ENCODE results near the gene TUBD1.
"Not testable (repeated sequence)": the region's sequence is repeated elsewhere in the genome, so short reads cannot be mapped to it uniquely, and the experiment has no call there.

Gene TUBD1, protein sequence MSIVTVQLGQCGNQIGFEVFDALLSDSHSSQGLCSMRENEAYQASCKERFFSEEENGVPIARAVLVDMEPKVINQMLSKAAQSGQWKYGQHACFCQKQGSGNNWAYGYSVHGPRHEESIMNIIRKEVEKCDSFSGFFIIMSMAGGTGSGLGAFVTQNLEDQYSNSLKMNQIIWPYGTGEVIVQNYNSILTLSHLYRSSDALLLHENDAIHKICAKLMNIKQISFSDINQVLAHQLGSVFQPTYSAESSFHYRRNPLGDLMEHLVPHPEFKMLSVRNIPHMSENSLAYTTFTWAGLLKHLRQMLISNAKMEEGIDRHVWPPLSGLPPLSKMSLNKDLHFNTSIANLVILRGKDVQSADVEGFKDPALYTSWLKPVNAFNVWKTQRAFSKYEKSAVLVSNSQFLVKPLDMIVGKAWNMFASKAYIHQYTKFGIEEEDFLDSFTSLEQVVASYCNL

DNA sequence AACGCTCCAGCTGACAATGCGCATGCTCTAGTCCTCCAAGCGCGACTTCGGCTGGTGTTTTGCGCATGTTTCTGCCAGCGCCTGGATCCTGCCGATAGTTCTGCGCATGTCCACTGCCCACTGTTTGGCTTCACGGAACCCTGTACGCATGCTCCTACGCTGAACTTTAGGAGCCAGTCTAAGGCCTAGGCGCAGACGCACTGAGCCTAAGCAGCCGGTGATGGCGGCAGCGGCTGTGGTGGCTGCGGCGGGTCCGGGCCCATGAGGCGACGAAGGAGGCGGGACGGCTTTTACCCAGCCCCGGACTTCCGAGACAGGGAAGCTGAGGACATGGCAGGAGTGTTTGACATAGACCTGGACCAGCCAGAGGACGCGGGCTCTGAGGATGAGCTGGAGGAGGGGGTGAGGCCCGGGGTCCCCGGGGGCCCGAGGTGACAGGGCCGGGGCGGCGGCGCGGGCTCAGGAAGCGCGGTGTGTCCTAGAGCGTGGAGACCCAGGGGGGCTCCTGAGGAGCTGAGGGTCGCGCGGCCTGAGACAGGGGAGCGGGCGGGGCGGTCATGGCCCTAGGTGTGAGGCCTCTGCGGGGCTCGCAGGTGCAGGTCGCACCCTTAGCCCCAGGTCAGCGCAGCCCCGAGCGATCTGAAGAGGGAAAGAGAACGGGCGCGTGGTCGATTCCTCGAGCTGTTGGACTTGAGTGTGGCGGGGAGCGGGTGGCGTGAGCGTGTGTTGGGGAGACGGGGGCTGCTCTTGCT is at the start of gene TUBD1, which contains the start of gene RPS6KB1:
TSS of gene TUBD1 (minus strand) at position 20 of the 752 bp plus-strand sequence. CDS start 1,941 bp downstream, outside the sequence.
TSS of gene RPS6KB1 (plus strand) at position 198 of the 752 bp plus-strand sequence. CDS start at position 262, 64 bp downstream.
- peak; percentile 98 for DNase-seq

DNA sequence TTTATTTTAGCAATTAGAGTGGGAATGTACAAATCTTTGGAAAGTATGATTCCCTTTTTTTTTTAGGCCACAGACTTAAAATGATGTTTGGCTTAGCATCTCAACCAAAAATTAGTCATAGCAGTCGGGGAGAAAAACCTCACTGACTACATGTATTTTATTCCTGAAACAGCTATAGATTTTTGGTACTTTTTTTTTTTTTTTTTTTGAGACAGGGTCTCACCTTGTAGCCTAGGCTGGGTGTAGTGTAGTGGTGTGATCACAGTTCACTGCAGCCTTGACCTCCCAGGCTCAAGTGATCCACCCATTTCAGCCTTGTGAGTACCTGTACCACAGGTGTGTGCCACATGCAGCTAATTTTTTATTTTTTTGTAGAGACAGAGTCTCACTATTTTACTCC is 48.4 kb upstream of the TUBD1 start:
- no peak for DNase-seq

DNA sequence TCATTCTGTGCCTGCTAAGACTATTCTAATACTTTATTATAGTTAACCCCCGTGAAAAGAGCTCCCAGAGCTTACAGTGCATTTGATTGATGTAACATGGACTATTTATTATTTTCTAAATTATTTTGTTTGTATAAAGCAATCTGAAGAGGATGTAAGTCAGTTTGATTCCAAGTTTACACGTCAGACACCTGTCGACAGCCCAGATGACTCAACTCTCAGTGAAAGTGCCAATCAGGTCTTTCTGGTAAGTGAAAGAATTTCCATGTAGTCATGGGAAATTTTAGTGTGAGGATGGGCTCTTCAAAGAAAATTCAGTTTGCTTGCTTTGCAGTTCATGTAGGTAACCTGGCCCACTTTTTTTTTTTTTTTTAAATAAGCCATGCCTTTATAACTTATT is 48.0 kb upstream of the TUBD1 start:
- DNase-seq = not testable (repeated sequence)

DNA sequence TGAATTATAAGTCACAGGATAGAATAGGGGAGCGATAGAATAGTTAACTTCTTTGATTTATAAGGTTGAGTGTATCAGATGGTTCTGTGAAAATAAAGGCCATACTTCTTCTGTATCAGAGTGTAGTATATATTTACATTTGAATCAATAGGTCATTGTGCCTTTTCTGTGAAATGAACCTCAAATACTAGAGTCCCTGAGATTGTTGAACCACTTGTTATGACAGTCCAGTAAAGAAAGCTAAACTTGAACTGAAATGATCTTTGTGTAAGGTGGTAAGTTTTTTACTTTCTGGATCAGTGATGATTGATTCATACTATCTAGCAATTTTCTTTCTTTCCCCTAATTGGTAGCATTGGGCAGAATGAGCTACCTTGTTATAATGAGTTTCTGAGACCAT is 40.6 kb upstream of the TUBD1 start:
- DNase-seq = not testable (repeated sequence)

DNA sequence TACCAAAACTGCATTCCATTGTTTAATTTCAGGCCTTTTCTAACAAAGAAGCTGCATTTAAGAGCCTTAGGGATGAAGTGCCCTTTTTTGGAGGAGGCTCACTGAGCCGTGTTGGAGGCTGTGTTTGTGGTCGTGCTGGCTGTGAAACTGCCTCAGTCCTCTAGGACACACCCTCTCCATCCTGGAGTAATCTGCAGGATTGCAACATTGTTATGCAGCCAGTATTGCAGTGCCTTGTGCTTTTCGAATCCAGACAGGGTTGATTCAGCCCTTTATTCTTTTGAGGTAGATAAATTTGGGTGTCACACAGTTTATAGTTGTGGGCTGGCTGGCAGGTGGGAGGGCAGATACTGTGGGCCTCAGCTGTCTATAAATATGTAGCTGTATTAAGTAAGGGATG is 38.0 kb upstream of the TUBD1 start:
- DNase-seq = not testable (repeated sequence)

DNA sequence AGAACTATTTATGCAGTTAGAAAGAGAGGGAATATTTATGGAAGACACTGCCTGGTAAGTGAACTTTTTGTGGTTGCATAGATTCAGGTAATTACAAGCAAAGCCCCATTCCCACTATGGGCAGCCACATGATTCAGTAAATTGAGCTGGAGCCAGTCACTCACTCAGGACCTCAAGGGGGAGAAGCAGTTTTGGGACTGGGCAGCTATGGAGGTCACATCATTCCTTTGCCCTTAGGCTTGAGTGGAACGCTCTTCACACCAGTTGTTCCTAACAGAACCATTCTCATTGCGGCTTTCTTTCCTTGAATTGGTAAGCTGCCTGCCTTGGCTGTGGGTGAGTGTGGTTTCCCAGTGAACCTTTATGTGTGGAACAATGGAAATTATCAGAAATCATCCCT is 37.4 kb upstream of the TUBD1 start:
- not testable (repeated sequence) for DNase-seq

DNA sequence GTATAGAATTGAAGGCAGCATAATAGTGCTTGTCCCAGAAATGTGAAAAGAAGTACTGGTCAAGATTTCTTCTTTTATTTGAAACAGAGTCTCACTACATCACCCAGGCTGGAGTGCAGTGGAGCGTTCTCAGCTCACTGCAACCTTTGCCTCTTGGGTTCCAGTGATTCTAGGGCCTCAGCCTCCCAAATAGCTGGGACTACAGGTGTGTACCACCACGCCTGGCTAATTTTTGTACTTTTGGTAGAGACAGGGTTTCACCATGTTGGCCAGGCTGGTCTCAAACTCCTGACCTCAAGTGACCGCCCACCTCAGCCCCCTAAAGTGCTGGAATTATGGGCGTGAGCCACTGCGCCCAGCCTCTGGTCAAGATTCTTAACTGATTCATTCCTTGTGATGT is 27.9 kb upstream of the TUBD1 start:
- not testable (repeated sequence) for DNase-seq

DNA sequence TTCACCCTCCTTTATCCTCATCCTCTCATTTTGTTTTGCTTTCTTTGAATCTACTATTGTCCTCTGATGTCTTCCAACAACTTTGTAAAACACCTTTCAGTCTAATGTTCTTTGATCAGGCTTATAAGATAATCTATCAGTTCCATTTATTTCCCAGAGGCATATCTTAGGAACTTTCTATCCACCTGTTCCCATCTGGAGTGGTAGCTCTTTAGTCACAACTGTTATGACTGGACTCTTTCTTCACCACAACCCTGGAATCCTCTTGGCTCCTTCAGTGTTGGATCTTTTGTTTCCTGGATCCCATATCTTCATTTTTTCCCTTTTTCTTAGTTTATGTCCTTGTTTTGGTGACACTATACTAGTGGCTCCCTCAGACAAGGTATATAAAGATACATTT is 23.7 kb upstream of the TUBD1 start:
- no peak for DNase-seq

DNA sequence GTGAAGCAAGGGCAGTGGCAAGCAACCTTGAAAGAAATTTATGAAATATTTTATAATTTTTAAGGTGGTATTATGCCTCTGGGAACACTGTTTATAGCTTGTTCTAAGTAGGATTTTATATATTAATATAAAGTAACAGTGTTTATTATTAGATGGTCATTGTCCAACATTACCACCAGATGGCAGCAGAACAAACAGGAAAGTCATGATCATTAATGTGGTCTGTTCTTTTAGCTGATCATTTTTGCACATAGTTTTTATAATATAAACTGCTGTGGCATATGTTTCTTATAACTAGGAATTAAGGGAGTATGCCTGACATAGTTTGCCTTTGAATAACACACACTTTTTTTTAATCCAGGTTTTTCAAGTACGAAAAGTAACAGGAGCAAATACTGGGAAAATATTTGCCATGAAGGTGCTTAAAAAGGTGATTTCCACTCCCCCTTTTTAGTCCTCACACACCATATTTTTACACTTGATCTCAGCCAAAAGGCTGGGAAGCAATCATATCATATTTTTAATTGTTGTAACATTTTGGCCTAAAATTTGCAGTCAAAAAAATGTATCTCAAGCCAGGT is 21.6 kb upstream of the TUBD1 start:
- peak; percentile 44 for DNase-seq

DNA sequence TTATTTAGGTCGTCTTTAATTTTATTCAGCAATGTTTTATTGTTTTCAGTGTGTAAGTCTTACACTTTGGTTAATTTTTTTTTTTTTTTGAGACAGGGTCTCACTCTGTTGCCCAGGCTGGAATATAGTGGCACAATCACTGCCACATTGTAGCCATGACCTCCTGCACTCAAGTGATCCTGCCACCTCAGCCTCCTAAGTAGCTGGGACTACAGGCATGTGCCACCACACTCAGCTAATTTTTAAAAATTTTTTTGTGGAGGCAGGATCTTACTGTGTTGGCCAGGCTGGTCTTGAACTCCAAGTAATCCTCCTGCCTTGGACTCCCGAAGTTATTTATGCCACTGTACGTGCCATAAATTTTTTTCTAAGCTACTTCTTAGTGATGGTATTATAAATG is 14.7 kb upstream of the TUBD1 start:
- no peak for DNase-seq

DNA sequence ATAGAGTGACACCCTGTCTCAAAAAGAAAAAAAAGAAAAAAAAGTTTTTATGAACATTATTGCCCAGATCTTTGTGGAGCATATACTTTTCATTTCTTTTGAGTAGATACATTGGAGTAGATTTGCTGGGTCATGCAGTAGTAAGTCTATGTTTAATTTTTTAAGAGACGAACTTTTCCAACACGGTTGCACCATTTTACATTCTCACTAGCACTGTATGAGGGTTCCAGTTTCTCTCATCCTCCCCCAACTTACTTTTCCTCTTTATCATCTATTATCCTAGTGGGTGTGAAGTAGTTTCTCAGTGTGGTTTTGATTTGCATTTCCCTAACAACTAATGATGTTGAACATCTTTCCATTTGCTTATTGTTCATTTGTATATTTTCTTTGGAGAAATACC is 10.7 kb upstream of the TUBD1 start:
- DNase-seq = no peak

DNA sequence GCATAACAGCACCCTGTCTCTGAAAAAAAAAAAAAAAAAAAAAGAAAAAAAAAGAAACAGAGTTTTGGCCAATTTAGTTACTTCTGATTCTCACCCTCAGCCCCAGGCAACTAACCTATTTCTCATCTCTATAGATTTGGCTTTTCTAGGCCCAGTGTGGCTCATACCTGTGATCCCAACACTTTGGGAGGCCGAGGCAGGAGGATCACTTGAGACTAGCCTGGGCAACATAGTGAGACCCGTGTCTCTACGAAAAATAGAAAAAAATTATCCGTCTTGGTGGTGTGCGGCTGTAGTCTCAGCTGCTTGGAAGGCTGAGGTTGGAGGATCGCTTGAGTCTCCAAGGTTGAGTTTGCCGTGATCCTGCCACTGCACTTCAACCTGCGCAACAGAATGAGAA is 8.9 kb upstream of the TUBD1 start:
- no peak for DNase-seq

DNA sequence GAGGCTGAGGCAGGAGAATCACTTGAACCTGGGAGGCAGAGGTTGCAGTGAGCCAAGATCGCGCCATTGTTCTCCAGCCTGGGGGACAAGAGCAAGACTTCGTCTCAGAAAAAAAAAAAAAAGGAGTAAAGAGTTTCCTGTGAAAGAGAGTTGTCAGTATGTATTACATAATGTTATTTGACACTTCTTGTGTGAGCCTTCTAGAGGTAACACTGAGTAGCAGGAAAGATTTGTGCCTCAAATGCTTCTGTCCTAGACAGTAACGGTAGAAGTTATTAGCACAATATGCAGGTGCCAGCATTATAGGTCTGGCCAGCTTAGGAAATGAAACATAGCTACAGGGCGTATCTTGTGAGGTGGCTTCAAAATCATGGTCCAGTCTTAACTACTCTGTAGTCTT is 6.4 kb upstream of the TUBD1 start:
- no peak for DNase-seq

DNA sequence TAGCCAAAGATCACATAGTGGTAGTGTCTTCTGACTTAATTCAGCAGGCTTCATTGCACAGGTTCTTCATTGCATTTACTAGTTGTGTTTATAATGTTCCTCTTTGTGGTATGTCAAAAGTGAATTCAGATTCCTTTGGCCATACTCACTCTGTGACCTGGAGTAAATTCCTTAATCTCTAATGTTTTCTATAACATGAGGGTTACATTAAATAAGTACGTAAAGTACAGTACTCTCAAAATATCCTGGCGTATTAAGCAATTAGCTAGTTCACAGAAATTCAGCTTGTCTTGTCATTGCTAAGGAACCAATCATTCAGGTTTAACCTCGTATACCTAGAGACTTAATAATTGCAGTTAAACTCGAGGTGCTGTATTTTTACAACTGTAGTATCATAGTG is 4.3 kb upstream of the TUBD1 start:
- no peak for DNase-seq

DNA sequence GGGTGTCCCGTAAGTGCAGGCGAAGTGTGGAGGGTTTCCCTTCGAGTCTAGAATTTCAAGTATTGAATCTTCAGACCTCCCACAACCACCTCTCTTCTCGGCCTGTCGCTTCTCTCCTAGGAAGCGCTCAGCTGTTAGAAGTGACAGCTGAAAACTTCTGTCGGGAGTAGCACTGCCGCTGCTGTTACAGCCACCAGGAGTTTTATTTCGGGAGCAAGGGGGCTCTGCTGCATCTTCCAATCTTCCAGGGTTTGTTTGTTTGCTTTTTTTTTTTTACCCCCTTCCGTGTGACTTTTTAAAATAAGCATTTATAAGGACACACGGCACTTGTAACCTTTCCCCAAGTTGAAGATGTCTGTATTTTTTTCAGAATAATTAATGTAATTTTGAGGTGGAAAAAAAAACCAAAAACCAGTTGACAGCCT is 945 bp upstream of the TUBD1 start:
- no peak for DNase-seq

DNA sequence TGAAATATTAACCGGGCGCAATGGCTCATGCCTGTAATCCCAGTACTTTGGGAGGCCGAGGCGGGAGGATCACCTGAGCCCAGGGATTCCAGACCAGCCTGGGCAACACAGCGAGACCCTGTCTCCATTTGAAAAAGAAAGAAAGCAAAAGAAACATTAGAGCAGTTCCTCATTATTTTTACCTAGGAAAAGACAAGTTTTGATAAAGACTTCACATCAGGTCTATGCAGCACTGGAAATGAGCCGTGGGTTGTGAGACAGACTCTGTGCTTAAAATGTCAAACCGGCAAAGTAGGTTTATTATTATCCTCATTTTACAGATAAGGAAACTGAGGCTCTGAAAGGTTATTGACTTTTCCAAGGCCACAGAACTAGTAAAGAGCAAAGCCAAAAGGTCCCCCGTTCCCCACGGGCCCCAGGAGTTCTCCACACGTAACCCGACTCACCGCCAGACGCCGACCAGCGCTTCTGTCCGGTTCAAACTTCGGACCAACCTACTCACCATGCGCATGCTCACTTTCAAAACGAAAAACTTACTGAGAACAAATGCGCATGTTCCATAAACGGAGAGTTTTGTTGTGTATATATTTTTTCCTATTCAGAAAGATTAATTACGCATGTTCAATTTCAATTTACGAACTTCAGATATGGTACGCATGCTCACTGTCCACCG is 356 bp downstream of the TUBD1 start:
- DNase-seq = no peak

DNA sequence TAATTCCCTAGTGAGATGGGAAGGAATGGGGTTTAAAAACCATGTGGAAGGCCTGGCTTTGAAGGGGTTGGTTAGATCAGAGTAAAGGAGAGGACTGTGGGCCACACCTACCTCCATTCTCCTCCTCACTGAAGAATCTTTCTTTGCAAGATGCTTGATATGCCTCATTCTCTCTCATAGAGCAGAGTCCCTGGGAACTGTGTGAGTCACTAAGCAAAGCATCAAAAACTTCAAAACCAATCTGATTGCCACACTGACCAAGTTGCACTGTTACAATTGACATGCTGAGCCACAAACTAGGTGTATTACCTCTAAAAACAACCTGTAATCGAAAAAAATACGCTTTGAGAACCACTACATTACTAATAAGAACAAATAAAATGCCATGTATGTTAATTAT is 2.0 kb downstream of the TUBD1 start:
- DNase-seq = no peak

DNA sequence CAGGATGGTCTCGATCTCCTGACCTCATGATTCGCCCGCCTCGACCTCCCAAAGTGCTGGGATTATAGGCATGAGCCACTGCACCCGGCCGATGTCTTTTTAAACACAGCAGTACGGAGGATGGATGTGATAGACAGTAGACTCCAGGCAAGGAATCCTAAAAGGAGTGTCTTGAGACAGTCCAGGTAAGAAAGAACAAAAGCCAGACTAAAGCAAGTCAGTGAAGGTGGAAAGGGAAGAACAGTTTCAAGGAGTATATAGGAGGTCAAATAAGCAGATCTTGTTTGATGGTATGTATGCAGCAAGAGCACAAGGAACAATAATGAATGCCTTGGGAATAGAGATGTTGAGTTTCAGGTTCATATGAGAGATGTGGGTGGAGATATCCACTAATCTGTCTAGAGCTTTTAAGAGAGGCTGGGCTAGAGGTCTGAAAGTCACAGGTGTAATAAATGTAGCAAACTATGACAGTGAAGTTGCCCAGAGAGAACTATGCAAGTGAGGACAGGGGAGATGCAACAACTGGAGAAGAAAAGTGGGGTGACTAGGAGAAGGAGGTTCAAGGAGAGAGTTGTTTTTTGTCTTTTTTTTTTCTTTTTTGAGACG is 4.5 kb downstream of the TUBD1 start:
- no peak for DNase-seq

DNA sequence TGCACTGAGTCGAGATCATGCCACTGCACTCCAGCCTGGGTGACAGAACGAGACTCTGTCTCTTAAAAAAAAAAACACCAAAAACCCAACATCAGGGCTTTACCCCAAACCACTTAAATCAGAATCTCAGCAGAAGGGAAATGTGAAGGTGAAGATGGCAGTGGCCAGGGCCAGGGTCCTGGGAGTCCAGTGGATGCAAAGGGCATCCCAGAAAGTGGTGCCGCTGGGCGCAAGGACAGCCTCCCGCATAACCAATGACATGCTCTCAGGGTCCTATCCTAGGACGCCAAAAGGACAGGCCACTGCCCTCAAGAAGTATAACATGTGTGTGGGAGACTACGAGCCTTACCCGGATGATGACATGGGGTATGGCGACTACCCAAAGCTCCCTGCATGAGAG is 7.9 kb downstream of the TUBD1 start:
- DNase-seq = no peak

DNA sequence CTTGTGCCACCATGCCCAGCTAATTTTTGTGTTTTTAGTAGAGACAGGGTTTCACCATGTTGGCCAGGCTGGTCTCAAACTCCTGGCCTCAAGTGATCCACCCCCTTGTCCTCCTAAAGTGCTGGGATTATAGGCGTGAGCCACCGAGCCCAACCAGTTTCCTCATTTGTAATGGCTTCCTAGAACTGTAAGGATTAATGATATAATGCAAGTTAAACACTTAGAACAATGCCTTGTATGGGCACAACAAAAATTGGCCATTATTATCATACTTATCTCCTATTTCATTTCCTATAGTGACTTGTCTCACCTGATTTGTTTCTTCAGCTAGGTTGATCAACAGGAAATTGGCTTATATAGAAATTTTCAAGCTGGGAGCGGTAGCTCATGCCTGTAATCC is 14.1 kb downstream of the TUBD1 start:
- no peak for DNase-seq

DNA sequence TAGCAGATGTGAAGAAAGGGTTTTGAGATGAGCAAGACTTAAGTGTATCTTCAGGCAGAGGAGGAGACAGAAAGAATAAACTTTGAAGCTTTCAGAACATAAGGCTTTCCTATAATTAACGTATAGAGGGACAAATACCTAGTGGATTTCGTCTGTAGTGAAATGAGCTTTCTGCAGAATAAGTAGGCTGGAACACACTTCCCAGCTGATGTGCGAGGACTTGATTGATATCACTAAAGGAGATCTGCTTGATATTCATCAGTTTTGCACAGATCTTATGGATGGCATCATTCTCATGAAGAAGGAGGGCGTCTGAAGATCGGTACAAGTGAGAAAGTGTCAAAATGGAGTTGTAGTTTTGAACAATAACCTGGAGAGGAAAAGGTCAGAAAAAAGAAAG is 14.8 kb downstream of the TUBD1 start:
- DNase-seq = no peak

DNA sequence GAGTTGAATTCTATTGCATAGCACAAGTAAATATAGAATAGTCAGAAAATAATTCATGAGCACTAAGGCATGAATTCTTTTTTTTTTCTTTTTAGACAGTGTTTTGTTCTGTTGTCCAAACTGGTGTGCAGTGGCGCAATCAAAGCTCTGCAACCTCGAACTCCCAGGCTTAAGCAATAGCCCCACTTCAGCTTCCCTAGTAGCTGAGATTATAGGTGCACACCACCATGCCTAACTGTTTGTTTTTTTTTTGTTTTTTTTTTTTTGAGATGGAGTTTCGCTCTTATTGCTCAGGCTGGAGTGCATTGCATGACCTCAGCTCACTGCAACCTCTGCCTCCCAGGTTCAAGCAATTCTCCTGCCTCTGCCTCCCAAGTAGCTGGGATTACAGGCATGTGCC is 16.6 kb downstream of the TUBD1 start:
- DNase-seq = no peak

DNA sequence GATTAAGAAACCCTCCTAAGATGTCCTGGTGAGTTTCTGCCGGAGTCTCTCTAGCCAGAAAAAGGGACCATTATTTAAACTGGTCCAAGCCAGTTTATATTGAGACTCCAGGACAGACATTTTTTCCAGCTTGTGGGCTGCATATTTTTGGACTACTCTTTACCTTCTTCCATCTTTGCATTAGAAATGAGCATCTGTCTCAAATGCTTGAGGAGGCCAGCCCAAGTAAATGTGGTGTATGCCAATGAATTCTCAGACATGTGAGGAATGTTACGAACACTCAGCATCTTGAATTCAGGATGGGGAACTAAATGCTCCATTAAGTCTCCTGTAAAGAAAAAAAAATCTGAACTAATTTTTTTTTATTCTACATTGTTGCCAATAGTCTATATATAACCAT is 18.4 kb downstream of the TUBD1 start:
- no peak for DNase-seq

Data from NCI-H526 treated with DMSO at 0.1 percent for 48 hours (cell line).